HG03575 (cell line): ENCODE data around the gene HOXA1.
"Not testable (repeated sequence)": the region's sequence is repeated elsewhere in the genome, so short reads cannot be mapped to it uniquely, and the experiment has no call there.

Experiments used
- ATAC-seq: cut with Tn5 transposase; IDR thresholded peaks from one replicate; pipeline ENCODE4 v1.9.1; 2021; ENCODE audit not compliant: unreplicated experiment, insufficient number of reproducible peaks, low FRiP score; ENCODE audit errors: extremely low read depth

Gene HOXA1

DNA sequence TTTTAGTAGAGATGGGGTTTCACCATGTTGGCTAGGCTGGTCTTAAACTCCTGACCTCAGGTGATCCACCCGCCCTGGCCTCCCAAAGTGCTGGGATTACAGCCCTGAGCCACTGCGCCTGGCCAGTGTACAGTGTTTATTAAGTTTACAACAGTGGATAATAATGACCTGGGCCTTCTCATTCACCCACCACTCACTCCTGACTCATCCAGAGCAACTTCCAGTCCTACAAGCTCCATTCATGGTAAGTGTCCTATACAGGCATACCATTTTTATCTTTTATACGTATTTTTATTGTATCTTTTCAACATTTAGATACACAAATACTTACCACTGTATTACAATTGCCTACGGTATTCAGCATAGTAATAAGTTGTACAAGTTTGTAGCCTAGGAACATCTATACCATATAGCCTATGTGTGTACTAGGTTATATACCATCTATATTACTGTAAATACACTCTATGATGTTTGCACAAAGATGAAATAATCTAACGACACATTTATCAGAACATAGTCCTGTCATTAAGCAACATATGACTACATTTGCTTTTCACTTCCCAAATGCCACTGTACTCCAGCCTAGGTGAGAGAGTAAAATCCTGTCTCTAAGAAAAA, 17.1 kb downstream of the HOXA1 start:
- no peak for ATAC-seq

DNA sequence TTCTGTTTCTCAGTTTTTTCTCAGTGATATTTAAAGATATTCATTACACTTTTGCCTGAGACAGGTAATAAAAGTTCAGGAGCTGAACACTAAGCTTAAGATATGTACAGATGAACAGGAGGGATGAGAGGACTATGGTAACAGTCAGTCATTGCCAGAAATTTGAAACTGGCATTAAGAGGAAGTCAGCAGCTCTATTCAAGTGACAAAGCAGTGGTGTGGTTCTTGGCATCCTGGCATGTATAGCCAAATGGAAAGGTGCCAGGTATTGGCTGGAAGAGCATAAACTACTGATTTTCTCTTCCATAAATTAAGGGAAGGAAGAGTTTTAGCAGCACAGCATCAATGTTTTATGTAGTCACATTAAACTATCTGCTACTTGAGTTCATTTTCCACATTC, 22.7 kb downstream of the HOXA1 start:
- ATAC-seq: no peak

DNA sequence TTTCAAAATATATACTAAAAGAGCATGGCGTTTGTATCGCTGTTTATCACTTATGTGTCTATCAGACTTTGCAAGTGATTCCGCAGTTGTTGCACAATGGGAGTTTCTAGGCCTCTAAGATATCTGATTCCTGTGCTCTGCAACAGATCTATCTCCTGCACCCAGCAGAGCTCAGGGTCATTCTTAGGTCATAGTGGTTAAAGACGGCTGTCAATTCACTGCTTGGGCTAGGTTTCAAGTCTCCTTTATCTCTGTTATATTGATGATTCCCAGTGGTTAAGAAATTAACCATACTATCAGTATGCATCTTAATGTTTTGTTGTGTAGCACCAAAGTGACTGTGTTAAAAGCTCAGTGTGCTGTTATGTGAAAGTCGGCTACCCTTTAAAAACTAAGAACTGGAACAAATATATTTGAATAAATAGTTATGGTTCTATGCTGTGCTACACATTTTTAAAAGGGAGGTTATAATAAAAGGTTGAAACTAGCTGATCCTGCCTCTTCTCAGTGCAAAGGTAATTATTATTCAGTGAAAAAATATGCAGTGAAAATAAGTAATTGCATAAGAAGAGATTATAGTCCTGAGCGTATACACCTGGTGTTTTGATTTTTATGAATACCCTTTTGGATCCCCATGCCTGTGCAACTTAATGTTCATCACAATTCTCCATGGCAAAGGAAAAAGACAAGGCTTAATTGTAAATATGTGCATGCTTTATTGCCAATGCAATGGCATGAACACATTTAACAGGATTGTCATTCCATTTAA, 24.0 kb downstream of the HOXA1 start:
- no peak for ATAC-seq

DNA sequence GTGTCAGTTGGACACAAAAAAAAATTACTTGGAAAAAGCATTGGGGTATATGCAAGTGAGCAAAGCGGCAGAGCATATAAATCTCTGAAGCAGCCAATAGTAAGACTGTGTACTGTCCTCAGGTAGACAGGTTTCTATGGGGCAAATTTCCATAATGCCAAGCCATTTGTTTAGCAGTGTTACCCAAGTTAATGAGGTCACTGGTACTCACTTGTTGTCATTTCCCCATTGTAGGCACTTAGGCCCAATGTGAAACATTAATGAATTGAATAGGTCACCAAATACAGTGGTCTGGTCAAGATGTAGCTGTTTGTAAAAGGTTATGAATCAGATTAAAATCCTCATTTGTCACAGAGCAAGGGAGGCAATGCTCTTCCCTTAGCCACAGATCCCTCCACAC, 27.5 kb downstream of the HOXA1 start:
- no peak for ATAC-seq

DNA sequence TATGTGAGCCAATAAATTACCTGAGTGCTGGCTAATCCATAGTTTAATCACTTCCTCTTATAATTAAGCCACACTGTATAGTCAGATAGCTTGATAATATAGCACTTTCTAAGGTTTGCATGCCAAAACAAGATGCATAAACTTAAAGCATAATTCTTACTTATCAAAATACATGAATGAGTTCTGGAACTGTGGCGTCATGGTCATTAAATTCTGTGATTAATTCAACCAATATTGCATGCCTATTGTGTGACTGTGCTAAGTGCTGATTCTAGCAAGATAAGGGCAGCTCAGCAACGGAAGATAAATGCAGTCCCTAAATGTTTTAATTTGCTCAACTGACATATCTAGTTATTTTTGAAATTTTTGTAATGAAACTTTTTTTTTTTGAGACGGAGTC, 29.7 kb downstream of the HOXA1 start:
- ATAC-seq: no peak

DNA sequence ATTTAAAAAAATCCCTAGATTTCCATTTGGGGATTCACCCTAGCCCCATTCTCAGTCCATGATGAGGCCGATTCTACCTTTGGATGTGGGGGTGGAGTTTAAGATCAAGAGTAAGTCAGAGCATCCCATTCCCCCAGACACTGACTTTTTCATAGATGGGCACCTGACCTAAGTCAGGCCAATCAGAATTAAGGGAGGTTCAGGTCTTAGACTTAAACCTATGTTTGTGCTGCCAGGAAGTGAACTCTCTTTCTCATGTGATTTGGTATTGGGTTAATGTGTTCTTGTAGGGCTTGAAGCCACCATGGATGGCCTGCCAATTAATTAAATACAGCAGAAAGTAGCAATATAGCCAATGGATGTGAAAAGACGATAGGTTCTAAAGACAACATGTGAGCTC, 30.1 kb downstream of the HOXA1 start:
- no peak for ATAC-seq

DNA sequence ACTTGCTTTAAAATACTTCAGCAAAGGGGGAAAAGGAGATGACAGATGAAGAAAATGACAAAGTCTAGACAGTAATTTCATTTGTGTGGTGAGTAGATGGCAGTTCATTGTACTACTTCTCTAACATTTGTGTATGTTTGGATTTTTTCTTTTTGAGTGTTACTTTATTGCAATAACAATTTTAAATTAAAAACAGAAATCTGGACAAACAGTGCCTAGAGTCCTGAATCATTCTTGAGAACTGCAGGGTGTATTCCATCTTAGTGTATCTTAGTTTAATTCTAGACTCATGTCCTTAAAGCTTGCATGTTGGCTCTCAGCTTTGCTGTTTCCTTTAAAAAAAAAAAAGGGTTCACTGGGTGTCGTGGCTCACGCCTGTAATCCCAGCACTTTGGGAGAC, 31.1 kb downstream of the HOXA1 start:
- ATAC-seq: no peak

DNA sequence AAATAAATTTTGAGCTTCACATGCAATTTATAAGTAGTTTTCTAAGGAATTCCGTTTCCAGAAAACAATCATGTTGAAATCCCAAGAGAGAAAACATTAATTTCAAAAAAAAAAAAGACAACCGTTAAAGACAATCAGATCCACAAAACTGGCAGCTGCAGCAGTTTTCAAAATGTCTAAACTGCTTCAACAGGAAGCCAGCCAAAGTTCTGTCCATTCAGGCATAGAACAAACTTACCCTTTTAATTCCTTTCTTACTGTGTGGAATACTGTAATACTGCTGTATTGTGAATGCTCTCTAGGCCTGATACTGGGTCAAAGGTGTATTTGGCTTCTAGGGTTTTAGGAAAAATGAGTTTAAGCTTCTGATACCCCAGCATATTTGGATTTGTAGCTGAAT, 31.6 kb downstream of the HOXA1 start:
- no peak for ATAC-seq

DNA sequence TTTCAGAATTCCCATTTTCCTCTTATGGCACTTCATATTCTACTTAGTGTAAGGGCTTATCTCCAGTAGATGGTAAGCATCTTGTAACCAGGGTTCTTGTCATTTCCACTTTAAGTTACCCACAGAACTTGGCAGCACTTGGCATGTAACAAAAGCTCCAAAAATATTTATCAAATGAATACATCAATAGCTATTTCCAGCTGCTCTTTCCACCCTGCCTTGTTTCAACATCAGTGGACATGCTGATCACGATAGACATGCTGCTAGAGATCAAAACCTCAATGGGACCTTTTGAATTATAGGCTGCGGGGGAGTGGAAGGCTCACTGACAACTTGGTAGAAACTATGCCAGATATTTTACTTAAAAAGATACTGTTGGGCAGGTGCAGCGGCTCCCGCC, 32.9 kb downstream of the HOXA1 start:
- no peak for ATAC-seq

DNA sequence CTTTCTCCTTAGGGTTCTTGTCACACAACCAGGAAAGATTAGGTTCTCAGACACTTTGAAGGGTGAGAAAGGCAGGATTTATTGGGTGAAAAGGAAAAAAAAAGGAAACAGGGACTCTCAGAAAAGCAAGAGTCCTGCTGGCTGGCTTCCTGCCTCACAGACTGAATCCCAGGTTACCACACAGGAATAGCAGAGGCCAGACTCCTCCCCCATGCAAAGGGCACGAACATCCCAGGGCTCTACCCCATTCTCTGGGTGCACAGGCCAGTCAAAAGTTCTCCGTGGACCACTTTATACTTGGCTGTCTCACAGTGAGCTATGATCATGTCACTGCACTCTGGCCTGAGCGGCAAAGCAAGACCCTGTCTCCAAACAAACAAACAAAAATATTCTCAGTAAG, 42.6 kb downstream of the HOXA1 start:
- no peak for ATAC-seq

DNA sequence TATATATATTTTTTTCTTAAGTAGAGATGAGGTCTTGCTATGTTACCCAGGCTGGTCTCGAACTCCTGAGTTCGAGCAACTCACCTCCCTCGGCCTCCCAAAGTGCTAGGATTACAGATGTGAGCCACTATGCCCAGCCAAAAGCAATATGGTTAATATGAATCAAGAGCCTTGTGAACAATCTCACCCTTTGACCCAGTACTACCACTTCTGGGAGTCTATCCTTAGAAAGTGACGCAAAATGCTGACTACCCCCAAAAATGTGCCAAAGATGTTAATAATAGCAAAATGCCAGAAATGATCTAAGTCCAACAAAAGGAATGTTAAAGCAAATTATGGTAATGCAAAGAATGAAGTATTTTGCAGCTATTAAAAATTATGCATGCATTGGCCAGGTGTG, 44.3 kb downstream of the HOXA1 start:
- ATAC-seq: no peak

DNA sequence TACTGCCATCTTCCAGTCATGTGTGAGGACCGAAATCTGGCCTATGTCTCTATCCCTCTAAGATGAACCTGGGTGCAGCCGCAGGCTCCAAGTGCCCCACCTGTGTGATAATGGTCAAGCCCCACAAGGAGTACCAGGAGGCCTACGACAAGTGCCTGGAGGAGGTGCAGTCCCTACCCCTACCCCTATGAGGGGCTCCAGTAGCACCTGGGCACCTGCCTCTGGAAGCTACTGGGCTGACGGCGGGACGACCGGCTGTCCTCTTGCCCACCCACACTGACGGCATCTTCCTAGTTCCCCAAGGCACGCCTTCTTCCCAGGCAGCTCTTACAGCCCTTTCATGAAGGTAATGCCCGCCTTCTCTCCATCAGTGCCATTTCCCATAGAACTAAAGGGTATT, 47.4 kb downstream of the HOXA1 start:
- ATAC-seq: no peak

DNA sequence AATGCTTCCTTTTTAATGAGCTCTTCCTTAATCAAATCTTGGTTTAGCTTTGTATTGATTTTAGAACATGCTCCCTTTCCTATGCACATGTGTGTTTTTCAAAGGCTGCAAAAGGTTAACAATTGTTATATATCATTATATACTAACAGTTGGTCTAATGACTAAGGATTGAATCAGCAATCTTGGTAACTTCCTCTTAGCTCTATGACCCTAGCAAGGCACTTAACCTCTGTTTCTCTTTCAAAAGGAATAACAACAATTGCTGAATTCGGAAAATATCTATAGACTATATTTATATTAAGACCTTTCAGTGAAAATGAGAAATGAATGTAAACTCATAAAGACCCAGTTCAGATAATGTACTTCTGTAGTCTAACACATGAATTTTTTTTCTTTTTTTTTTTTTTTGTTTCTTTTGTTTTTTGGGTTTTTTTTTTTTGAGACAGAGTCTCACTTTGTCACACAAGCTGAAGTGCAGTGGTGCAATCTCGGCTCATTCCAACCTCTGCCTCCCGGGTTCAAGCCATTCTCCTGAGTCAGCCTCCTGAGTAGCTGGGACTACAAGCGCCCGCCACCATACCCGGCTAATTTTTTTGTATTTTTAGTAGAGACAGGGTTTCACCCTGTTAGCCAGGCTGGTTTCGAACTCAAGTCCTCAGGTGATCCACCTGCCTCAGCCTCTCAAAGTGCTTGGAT, 48.8 kb downstream of the HOXA1 start:
- ATAC-seq: no peak

DNA sequence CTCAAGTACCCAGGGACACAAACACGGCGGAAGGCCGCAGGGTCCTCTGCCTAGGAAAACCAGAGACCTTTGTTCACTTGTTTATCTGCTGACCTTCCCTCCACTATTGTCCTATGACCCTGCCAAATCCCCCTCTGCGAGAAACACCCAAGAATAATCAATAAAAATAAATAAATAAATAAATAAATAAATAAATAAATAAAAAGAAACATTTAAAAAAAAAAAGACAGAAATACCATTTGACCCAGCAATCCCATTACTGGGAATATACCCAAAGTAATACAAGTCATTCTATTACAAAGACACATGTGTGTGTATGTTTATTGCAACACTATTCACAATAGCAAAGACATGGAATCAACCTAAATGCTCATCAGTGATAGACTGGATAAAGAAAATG, 49.8 kb downstream of the HOXA1 start:
- not testable (repeated sequence) for ATAC-seq

DNA sequence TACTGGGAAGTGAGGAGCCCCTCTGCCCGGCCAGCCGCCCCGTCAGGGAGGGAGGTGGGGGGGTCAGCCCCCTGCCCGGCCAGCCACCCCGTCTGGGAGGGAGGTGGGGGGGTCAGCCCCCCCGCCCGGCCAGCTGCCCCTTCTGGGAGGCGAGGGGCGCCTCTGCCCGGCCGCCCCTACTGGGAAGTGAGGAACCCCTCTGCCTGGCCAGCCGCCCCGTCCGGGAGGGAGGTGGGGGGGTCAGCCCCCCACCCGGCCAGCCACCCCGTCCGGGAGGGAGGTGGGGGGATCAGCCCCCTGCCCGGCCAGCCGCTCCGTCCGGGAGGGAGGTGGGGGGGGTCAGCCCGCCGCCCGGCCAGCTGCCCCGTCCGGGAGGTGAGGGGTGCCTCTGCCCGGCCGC, 50.7 kb downstream of the HOXA1 start:
- ATAC-seq: not testable (repeated sequence)
